Measurements from ENCODE around the gene CFAP299.
"Not testable (repeated sequence)": the region's sequence is repeated elsewhere in the genome, so short reads cannot be mapped to it uniquely, and the experiment has no call there.

CFAP299 gene

DNA sequence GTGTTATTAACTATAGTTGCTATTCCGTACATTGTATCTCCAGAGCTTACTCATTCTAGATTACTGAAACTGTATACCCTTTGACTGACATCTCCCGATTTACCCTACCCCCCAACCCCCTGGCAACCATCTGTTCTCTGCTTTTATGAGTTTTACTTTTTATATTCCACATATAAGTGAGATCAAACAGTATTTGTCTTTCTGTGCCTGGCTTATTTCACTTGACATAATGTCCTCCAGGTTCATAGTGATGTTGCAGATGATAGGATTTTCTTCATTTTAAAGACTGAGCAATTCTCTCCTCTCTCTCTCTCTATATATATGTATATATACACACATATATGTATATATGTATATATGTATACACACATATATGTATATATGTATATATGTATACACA is 54.6 kb downstream of the CFAP299 start:
- no peak for DNase-seq (ENCODE audit: low read depth)

DNA sequence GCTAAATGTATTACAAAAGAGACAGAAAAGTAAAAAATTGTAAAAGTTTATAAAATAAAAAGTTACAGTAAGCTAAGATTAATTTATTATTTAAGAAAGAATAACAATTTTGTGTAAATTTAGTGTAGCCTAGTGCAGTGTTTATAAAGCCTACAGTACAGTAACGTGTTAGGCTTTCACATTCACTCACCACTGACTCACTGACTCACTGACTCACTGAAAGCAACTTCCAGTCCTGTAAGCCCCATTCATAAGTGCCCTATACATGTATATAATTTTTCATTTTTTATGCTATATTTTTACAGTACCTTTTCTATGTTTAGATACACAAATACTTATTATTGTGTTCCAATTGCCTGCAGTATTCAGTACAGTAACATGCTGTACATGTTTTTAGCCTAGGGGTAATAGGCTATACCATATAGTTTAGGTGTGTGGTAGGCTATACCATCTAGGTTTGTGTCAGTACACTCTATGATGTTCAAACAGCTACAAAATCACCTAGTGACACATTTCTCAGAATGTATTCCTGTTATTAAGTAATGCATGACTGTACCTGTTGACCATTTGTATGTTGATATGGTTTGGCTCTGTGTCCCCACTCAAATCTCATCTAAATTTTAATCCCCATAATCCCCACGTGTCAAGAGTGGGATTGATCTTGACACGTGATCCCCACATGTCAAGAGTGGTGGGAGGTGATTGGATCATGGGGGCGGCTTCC is 57.9 kb downstream of the CFAP299 start:
- DNase-seq (ENCODE audit: low read depth) = no peak

DNA sequence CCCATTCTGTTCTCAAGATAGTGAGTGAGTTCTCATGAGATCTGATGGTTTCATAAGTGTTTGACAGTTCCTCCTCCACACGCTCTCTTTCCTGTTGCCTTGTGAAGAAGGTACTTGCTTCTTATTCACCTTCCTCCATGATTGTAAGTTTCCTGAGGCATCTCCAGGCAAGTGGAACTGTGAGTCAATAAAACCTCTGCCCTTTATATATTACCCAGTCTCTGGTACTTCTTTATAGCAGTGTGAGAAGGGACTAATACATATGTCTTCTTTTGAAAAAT is 58.4 kb downstream of the CFAP299 start:
- DNase-seq (ENCODE audit: low read depth) = no peak

DNA sequence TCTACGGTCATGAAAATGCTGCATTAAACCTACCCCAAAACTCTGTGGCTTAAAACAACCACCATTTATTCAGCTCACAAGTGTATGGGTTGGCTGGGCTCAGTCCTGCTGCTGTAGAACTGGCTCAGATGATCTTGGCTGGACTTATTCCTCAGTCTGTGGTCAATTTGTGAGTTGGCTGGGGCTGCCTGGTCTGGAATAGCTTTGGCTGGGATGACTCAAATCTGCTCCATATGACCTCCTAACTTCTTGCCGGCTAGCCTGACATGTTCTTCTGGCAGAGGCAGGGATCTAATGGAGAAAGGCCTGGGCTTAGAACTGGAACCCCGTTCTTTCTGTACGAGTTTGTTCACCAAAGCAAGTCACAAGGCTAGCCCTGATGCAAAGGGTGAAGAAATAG is 71.7 kb downstream of the CFAP299 start:
- DNase-seq (ENCODE audit: low read depth) = no peak

GRCh38 chr4:80409809-80410208 is 74.3 kb downstream of the CFAP299 start:
- no peak for DNase-seq (ENCODE audit: low read depth)

DNA sequence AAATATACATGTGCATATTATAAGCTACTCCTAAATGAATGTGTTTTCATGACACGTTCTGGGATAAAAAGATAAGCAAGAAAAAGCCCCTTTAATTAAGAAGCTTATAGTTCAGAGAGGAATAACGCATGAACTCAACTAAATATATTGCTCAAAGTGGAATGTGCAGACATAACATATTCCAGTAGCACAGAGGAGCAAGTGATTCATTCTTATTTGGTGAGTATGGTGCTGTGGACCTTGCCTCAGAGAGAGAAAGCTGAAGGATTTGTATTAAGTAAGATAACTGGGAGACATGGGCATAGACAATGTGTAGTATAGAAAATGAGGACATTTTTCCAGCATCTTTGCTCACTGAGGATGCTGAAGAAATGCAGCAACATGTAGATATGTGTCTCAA is 76.8 kb downstream of the CFAP299 start:
- DNase-seq (ENCODE audit: low read depth) = no peak

DNA sequence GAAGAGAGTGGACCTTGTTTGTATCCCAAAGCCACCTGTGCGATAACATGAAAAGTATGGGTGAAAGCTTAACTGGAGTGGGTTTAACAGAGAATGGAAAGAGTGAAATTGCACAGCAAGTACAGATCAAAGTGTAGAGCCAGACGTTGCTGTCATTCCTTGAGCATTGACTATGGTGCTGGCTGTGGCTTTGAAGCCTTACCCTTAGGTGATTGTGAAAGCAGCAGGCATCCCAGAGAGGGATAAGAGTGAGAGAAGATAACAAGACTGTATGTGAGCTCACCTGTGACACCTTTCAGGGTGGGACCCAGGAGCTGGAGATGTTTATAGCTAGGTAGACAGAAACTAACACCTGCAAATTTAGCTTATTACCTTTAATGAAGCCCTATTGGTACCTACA is 77.6 kb downstream of the CFAP299 start:
- no peak for DNase-seq (ENCODE audit: low read depth)

- no peak for DNase-seq (ENCODE audit: low read depth)
These were observed 81.5 kb downstream of the CFAP299 start for GRCh38 chr4:80417019-80417418.

- no peak for DNase-seq (ENCODE audit: low read depth)
These were observed 84.4 kb downstream of the CFAP299 start for GRCh38 chr4:80419946-80420345.

DNA sequence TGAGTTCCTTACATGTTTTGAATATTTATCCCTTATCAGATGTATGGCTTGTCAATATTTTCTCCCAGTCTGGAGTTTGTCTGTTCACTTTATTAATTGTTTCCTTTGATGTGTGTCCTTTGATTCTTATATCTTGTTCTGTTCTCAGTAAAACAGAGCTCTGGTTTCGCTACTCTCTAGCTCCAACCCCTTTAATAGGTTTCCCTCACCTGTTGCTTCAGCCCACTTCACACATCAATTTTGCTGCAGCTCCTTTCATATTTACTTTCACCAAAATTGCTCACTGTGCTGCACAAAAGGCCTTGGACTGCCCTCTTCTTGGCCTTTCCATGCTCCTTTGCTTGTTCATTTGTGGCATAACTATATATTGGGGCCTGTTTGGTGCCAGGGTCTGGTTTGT is 85.1 kb downstream of the CFAP299 start:
- no peak for DNase-seq (ENCODE audit: low read depth)

DNA sequence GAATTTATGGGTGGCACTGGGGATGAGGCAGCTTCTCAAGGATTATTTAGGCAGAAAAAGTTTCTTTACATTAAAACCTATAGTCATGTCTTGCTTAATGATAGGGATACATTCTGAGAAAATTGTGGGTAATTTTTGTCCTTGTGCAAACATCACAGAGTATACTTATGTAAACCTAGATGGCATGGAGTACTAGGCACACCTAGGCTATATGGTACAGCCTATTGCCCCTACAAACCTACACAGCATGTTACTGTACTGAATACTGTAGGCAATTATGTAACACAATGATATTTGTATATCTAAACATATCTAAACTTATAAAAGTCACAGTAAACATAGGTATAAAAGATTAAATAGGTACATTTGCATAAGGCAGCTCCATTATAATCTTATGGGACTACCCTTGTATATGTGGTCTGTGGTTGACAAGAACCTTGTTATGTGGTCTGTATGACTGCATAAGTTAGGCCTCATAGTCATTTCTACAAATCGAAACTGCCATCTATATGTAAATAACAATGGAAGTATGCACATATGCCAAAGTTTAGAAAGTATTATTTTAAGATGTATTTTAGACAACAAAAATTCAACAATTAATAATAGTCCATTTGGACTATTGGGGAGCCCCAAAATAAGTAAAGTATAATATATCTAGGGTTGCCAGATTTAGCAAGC is 87.3 kb downstream of the CFAP299 start:
- DNase-seq (ENCODE audit: low read depth) = no peak

GRCh38 chr4:80423553-80424224 is 88.2 kb downstream of the CFAP299 start:
- DNase-seq (ENCODE audit: low read depth) = no peak

- no peak for DNase-seq (ENCODE audit: low read depth)
These were observed 88.7 kb downstream of the CFAP299 start for GRCh38 chr4:80424225-80424581.

GRCh38 chr4:80425124-80426100 is 89.9 kb downstream of the CFAP299 start:
- no peak for DNase-seq (ENCODE audit: low read depth)

GRCh38 chr4:80431203-80431965 is 95.9 kb downstream of the CFAP299 start:
- no peak for DNase-seq (ENCODE audit: low read depth)

DNA sequence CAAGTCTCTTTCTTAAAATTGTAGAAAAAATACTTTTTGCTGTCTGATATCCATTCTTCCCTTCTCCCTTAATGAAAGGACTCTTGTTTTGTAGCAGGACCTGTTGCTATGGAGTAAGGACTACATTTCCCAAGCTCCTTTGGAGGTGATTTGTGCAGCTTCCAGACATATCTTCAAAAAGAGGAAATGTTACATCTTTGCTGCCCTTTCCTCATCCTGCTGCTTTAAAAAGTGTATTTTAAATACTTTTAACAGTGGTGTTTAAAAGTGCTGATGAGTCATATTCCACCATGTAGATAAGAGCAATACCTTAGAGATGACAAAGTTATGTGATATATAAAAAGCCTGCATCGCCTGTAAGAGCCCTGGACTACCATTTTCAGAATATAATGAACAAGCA is 98.7 kb downstream of the CFAP299 start:
- no peak for DNase-seq (ENCODE audit: low read depth)

GRCh38 chr4:80438016-80438415 is 102.5 kb downstream of the CFAP299 start:
- DNase-seq (ENCODE audit: low read depth) = no peak

- DNase-seq (ENCODE audit: low read depth) = not testable (repeated sequence)
These were observed 103.9 kb downstream of the CFAP299 start for GRCh38 chr4:80439294-80440061.

DNA sequence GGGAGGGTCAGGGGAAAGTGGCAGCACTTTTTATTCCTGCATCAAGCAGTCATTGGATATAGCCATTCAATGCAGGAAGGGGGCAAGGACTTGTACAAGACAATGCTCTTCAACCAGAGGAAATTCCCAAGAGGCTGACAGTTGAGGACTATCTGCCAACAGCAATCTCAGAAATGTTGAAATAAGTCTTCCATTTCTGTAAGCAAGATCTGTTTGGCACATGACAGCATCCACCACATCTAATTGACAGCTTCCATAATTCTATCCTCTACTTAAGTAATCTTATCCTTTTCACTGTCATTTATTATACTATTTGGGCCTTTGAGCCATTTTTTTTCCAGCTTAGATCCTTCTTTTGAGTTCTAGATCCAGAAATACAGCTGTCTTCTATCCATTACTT is 110.7 kb downstream of the CFAP299 start:
- no peak for DNase-seq (ENCODE audit: low read depth)

- no peak for DNase-seq (ENCODE audit: low read depth)
These were observed 111.1 kb downstream of the CFAP299 start for GRCh38 chr4:80446664-80447063.

GRCh38 chr4:80447493-80447892 is 112.0 kb downstream of the CFAP299 start:
- no peak for DNase-seq (ENCODE audit: low read depth)

Data from CMK (cell line).